Suprapubic skin (tissue), 4 donors: Measurements from ENCODE around the gene SUN2.

Experiments used
- CTCF ChIP-seq, 2 donors: fragments of 200-600 bp in 1 of 2; fragments of 450-650 bp in 1 of 2; sonication (generic) in 1 of 2; IDR thresholded peaks; one replicate each; pipeline ENCODE4 v1.5.1; 2016 to 2019; ENCODE audit warnings: antibody characterized with exemption in 2 of 2, mild to moderate bottlenecking in 1 of 2, moderate library complexity in 1 of 2
- EP300 ChIP-seq: sonication (generic); formaldehyde crosslinking; IDR thresholded peaks from one replicate; pipeline ENCODE4 v1.6.1; 2017; ENCODE audit warnings: antibody characterized with exemption
- POLR2A ChIP-seq, 2 donors: fragments of 450-650 bp; IDR thresholded peaks; one replicate each; pipeline ENCODE4 v1.6.1; 2017; ENCODE audit warnings: antibody characterized with exemption in 2 of 2, mild to moderate bottlenecking in 2 of 2, moderate library complexity in 2 of 2
- POLR2AphosphoS5 ChIP-seq, 3 donors: sonication (generic); formaldehyde crosslinking; IDR thresholded peaks; one replicate each; pipeline ENCODE4 v1.6.1; 2017; ENCODE audit warnings: antibody characterized with exemption in 3 of 3

DNA sequence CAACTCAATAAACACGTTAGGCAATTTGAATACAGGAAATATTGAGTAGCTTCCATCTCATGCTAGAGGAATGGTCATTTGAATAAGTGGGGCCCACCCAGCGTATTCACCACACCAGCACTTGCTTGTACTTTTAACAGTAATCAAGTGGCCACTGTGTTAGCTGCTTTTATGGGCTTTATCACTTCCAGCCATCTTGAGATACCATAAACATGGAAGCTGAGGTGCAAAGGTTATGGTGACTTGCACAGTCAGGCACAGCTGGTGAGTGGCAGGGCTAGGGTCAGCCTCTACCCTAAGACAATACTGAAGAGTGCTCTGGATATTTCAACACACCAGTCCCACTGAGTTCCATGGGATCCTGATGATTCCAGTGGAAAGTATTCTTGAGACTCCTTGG lies 61.7 kb downstream of the SUN2 start:
- no peak for TF ChIP-seq POLR2A (IDR thresholded peaks at IDR 0.05)
- TF ChIP-seq CTCF (IDR thresholded peaks at IDR 0.05), result no peak
- no peak for TF ChIP-seq POLR2AphosphoS5 (IDR thresholded peaks at IDR 0.05)
- no peak for TF ChIP-seq EP300
